ENCODE data around the gene ARHGEF16. TPM values are rescaled to one million over a fixed set of nuclear protein-coding genes. Genes with fewer than 3 reads are reported as not detected.

ARHGEF16 gene
- total RNA-seq, 1 donor from 2014 or later, result 12.2 TPM

DNA sequence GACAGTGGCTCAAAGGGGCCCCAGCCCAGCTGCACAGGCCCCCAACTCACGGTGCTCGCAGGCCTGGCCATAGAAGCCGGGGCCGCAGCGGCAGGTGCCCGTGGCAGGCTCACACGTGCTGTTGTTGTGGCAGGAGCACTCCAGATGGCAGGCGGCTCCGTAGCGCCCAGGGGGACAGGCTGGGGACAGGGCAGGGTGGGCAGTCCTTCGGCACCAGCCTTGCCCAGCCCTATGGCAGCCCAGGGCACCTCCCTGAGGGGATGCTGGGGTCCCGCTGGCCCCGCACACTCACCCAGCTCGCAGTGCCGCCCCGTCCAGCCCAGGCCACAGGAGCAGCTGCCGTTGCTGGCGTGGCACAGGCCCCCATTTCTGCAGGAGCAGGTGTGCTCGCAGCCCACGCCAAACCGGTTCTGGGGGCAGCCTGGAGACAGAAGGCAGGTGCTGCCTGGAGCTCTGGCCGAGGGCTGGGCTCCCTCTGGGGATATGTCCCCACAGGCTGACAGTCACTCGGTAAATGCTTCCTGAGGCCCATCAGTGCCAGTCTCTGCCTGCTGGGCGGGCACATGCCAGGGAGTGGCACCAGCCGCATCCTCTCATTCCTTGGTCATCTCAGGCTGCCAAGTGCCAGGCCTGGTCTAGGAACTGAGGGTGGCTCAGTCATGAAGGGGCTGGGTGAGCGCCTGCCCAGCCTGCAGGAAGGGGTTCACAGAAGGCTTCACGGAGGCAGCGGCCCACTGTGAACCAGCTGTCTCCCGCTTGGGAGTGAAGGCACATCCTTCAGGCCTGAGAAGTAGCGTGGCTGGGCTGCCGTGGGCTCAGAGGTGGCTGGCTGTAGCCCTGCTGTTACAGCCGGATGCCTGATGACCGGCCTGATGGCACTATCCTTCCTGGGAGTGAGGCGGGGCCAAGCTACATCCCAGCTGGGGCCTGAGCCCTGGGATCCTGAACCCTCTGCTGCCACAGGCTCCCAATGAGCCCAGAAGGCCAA lies 40.1 kb downstream of the ARHGEF16 start:
- H3K27ac ChIP-seq, result no peak overlapping the region
- DNase-seq (no peak), ATAC-seq (no peak)
- no peaks in the 10 kb centered on the region for H3K9me3 ChIP-seq
- no peak overlapping the region for H3K4me3 ChIP-seq
- H3K4me1 ChIP-seq, result no peaks in the 10 kb centered on the region
- H3K36me3 ChIP-seq, result peaks cover 13% of the 10 kb centered on the region
- no peaks in the 10 kb centered on the region for H3K27me3 ChIP-seq
- no peak for TF ChIP-seq CTCF (IDR thresholded peaks at IDR 0.05)
- intact Hi-C loops (cut with DNase I), result no loop called here

DNA sequence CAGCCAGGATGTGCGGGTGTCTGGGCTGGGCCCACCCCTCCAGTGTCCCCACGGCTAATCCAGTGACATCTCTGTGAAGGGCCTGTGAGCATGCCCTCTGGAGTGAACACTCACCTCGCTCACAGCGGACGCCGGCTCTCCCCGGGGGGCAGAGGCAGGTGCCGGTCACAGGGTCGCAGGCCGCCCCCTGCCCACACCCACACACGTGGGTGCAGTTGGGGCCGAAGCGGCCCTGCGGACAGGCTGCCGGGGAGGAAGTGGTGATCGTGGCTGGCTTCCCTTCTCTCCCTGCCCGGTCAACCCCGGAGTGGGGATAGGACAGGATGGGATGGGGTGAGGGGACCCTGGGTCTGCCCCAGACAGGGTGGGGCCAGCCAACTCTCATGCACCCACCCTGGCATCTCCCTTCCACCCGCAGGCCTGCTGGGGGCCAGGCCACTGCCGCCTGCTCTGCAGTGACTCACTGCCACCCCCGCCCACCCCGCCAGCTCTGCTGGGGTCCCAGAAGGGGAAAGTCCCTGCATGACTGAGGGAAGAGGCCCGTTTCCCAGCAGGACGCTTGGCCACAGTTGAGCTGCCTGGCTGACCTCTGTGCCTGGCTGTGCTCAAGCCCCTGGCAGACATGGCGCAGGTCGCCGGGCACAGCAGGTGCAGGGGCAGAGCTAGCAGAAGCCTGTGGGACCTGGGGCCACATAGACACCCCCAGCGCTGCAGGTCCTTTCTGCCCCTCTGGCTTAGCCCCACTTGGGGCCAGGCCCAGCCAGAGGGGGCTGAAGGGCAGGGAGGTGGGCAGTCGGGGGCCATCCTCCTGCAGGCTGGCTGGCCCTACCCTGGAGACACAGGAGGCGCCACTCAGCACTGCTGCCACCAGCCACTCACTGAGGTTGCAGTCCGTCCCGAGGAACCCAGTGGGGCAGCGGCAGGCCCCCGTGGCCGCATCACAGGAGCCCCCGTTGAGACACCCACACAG lies 41.6 kb downstream of the ARHGEF16 start:
- intact Hi-C loops (cut with DNase I), result no loop called here
- Histone ChIP-seq H3K36me3 (peaks cover 14% of the 10 kb centered on the region), H3K27me3 (no peaks in the 10 kb centered on the region), H3K4me3 (no peak overlapping the region), H3K27ac (no peak overlapping the region), H3K9me3 (no peaks in the 10 kb centered on the region), H3K4me1 (no peaks in the 10 kb centered on the region)
- DNase-seq, result no peak
- no peak for ATAC-seq
- TF ChIP-seq CTCF (IDR thresholded peaks at IDR 0.05), result no peak

GRCh38 chr1:3496916-3497315 lies 42.5 kb downstream of the ARHGEF16 start:
- ATAC-seq, result no peak
- no peak for DNase-seq
- intact Hi-C loops (cut with DNase I), result no loop called here
- H3K27me3 ChIP-seq, result no peaks in the 10 kb centered on the region
- H3K4me1 ChIP-seq, result no peaks in the 10 kb centered on the region
- no peak overlapping the region for H3K4me3 ChIP-seq
- TF ChIP-seq CTCF (IDR thresholded peaks at IDR 0.05), result no peak
- H3K36me3 ChIP-seq, result peaks cover 14% of the 10 kb centered on the region
- H3K27ac ChIP-seq, result no peak overlapping the region
- H3K9me3 ChIP-seq, result no peaks in the 10 kb centered on the region

DNA sequence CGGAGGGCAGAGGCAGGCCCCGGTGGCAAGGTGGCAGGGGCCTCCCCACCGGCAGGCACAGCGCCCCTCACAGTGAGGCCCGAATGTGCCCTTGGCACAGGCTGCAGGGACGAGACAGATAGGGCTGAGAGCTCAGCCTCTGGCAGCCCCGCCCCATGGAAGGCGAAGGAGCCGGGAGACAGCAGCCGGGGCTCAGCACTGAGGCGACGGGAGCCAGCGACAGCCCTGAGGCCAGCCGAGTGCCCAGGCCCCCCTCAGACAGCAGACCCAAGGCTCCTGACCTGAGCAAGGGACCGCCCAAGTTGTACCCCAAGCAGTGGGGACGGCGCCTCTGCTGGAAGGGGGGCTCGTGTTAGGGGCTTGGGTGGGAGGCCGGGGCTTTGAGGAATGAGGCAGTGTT lies 43.1 kb downstream of the ARHGEF16 start:
- Histone ChIP-seq H3K4me3 (no peak overlapping the region), H3K36me3 (peaks cover 14% of the 10 kb centered on the region), H3K4me1 (no peaks in the 10 kb centered on the region), H3K27ac (no peak overlapping the region), H3K9me3 (no peaks in the 10 kb centered on the region), H3K27me3 (no peaks in the 10 kb centered on the region)
- DNase-seq, result no peak
- intact Hi-C loops (cut with DNase I), result no loop called here
- no peak for ATAC-seq
- no peak for TF ChIP-seq CTCF (IDR thresholded peaks at IDR 0.05)

GRCh38 chr1:3498246-3498930 lies 43.9 kb downstream of the ARHGEF16 start:
- no peak for TF ChIP-seq CTCF (IDR thresholded peaks at IDR 0.05)
- Histone ChIP-seq H3K27ac (no peak overlapping the region), H3K4me3 (no peak overlapping the region), H3K9me3 (no peaks in the 10 kb centered on the region), H3K36me3 (peaks cover 14% of the 10 kb centered on the region), H3K4me1 (no peaks in the 10 kb centered on the region), H3K27me3 (no peaks in the 10 kb centered on the region)
- no peak for DNase-seq
- intact Hi-C loops (cut with DNase I), result no loop called here
- no peak for ATAC-seq

Data from upper lobe of right lung (tissue), 1 donor.